ENCODE data around the gene SH2B3.

SH2B3 gene

GRCh38 chr12:111362687-111363475 is 42.8 kb upstream of the SH2B3 start:
- Histone ChIP-seq H3K27me3 (replicated peaks; ENCODE audit: insufficient read depth, low read length) (no peaks in the 10 kb centered on the region), H3K4me2 (ENCODE audit: low read depth, low read length) (no peak overlapping the region), H3K79me2 (ENCODE audit: low read length) (no peaks in the 10 kb centered on the region), H4K20me1 (ENCODE audit: insufficient read depth, low read length) (no peaks in the 10 kb centered on the region), H2AFZ (ENCODE audit: low read length) (no peak overlapping the region), H3K9ac (ENCODE audit: low read length) (no peak overlapping the region), H3K9me2 (replicated peaks; ENCODE audit: insufficient read depth, low read length) (no peaks in the 10 kb centered on the region), H3F3A (ENCODE audit: insufficient read depth, low read length) (no peaks in the 10 kb centered on the region), H3K4me3 (ENCODE audit: low read length) (no peak overlapping the region), H3K36me3 (replicated peaks; ENCODE audit: insufficient read depth, low read length) (no peaks in the 10 kb centered on the region), H3K9me3 (replicated peaks; ENCODE audit: insufficient read depth, low read length) (no peaks in the 10 kb centered on the region), H3K4me1 (ENCODE audit: low read length) (no peaks in the 10 kb centered on the region), H3K27ac (ENCODE audit: low read length) (no peak overlapping the region)
- TF ChIP-seq EZH2phosphoT487 (IDR thresholded peaks at IDR 0.05; ENCODE audit: low read length) = no peak
- TF ChIP-seq EZH2 (optimal IDR thresholded peaks at IDR 0.05; ENCODE audit: low read depth, low read length) = no peak
- TF ChIP-seq CTCF (IDR thresholded peaks at IDR 0.05; ENCODE audit: low read length) = no peak
- no peak for DNase-seq

GRCh38 chr12:111363578-111363977 is 42.1 kb upstream of the SH2B3 start:
- no peak overlapping the region for H3K9ac ChIP-seq (ENCODE audit: low read length)
- no peak for TF ChIP-seq EZH2 (optimal IDR thresholded peaks at IDR 0.05; ENCODE audit: low read depth, low read length)
- no peak for TF ChIP-seq EZH2phosphoT487 (IDR thresholded peaks at IDR 0.05; ENCODE audit: low read length)
- no peak for TF ChIP-seq CTCF (IDR thresholded peaks at IDR 0.05; ENCODE audit: low read length)
- no peaks in the 10 kb centered on the region for H3F3A ChIP-seq (ENCODE audit: insufficient read depth, low read length)
- no peaks in the 10 kb centered on the region for H3K9me2 ChIP-seq (replicated peaks; ENCODE audit: insufficient read depth, low read length)
- no peaks in the 10 kb centered on the region for H4K20me1 ChIP-seq (ENCODE audit: insufficient read depth, low read length)
- no peak overlapping the region for H3K4me2 ChIP-seq (ENCODE audit: low read depth, low read length)
- no peaks in the 10 kb centered on the region for H3K4me1 ChIP-seq (ENCODE audit: low read length)
- DNase-seq = no peak
- H2AFZ ChIP-seq (ENCODE audit: low read length) = no peak overlapping the region
- no peaks in the 10 kb centered on the region for H3K9me3 ChIP-seq (replicated peaks; ENCODE audit: insufficient read depth, low read length)
- H3K36me3 ChIP-seq (replicated peaks; ENCODE audit: insufficient read depth, low read length) = no peaks in the 10 kb centered on the region
- no peak overlapping the region for H3K4me3 ChIP-seq (ENCODE audit: low read length)
- no peak overlapping the region for H3K27ac ChIP-seq (ENCODE audit: low read length)
- no peaks in the 10 kb centered on the region for H3K27me3 ChIP-seq (replicated peaks; ENCODE audit: insufficient read depth, low read length)
- H3K79me2 ChIP-seq (ENCODE audit: low read length) = no peaks in the 10 kb centered on the region

- no peaks in the 10 kb centered on the region for H3K4me1 ChIP-seq (ENCODE audit: low read length)
- DNase-seq = no peak
- no peaks in the 10 kb centered on the region for H3K36me3 ChIP-seq (replicated peaks; ENCODE audit: insufficient read depth, low read length)
- no peak overlapping the region for H2AFZ ChIP-seq (ENCODE audit: low read length)
- H3K4me2 ChIP-seq (ENCODE audit: low read depth, low read length) = no peak overlapping the region
- H3K9me3 ChIP-seq (replicated peaks; ENCODE audit: insufficient read depth, low read length) = no peaks in the 10 kb centered on the region
- no peaks in the 10 kb centered on the region for H3K79me2 ChIP-seq (ENCODE audit: low read length)
- H3K4me3 ChIP-seq (ENCODE audit: low read length) = no peak overlapping the region
- H3F3A ChIP-seq (ENCODE audit: insufficient read depth, low read length) = no peaks in the 10 kb centered on the region
- H3K9me2 ChIP-seq (replicated peaks; ENCODE audit: insufficient read depth, low read length) = no peaks in the 10 kb centered on the region
- H3K9ac ChIP-seq (ENCODE audit: low read length) = no peak overlapping the region
- H3K27me3 ChIP-seq (replicated peaks; ENCODE audit: insufficient read depth, low read length) = no peaks in the 10 kb centered on the region
- TF ChIP-seq CTCF (IDR thresholded peaks at IDR 0.05; ENCODE audit: low read length) (no peak), EZH2 (optimal IDR thresholded peaks at IDR 0.05; ENCODE audit: low read depth, low read length) (no peak), EZH2phosphoT487 (IDR thresholded peaks at IDR 0.05; ENCODE audit: low read length) (no peak)
- H4K20me1 ChIP-seq (ENCODE audit: insufficient read depth, low read length) = no peaks in the 10 kb centered on the region
- no peak overlapping the region for H3K27ac ChIP-seq (ENCODE audit: low read length)
Observed at GRCh38 chr12:111366075-111366474, 39.6 kb upstream of the SH2B3 start.
